Measurements from ENCODE around the gene FOSL2.

DNA sequence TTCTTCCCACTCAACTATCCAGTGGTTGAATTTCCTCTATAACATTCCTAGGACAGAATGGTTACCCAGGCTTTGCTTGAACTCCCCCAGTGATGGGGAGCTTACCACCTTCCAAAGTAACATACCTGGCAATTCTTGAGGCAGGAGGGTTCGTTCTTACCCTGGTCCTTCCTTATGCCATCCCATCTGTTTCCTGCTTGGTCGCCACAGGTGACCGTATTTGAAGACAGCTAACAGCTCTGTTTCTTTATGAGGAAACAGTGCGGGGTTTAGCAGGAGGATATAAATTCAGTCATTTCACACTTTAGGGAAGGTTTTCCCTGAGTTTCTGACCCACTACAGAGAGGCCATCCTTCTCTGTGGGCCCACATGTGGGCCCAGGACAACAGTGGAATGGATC is 42.6 kb downstream of the FOSL2 start:
- TF ChIP-seq CTCF (tag by site-specific recombination; IDR thresholded peaks at IDR 0.05) (no peak), ZEB2 (tag by site-specific recombination; IDR thresholded peaks at IDR 0.05) (no peak), PRDM10 (tag by site-specific recombination; IDR thresholded peaks at IDR 0.05) (no peak), ZNF501 (tag by site-specific recombination; IDR thresholded peaks at IDR 0.05) (no peak), ZBTB17 (tag by site-specific recombination; IDR thresholded peaks at IDR 0.05) (no peak), ZNF544 (tag by site-specific recombination; IDR thresholded peaks at IDR 0.05) (no peak), ZBTB8A (tag by site-specific recombination; IDR thresholded peaks at IDR 0.05) (no peak), ZNF580 (tag by site-specific recombination; IDR thresholded peaks at IDR 0.05) (no peak), ZFP3 (tag by site-specific recombination; IDR thresholded peaks at IDR 0.05; ENCODE audit: low read depth) (no peak)
- TF ChIP-seq, protein P1, sequence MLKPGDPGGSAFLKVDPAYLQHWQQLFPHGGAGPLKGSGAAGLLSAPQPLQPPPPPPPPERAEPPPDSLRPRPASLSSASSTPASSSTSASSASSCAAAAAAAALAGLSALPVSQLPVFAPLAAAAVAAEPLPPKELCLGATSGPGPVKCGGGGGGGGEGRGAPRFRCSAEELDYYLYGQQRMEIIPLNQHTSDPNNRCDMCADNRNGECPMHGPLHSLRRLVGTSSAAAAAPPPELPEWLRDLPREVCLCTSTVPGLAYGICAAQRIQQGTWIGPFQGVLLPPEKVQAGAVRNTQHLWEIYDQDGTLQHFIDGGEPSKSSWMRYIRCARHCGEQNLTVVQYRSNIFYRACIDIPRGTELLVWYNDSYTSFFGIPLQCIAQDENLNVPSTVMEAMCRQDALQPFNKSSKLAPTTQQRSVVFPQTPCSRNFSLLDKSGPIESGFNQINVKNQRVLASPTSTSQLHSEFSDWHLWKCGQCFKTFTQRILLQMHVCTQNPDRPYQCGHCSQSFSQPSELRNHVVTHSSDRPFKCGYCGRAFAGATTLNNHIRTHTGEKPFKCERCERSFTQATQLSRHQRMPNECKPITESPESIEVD (tag by site-specific recombination; IDR thresholded peaks at IDR 0.05), result no peak
- TF ChIP-seq, protein P2, sequence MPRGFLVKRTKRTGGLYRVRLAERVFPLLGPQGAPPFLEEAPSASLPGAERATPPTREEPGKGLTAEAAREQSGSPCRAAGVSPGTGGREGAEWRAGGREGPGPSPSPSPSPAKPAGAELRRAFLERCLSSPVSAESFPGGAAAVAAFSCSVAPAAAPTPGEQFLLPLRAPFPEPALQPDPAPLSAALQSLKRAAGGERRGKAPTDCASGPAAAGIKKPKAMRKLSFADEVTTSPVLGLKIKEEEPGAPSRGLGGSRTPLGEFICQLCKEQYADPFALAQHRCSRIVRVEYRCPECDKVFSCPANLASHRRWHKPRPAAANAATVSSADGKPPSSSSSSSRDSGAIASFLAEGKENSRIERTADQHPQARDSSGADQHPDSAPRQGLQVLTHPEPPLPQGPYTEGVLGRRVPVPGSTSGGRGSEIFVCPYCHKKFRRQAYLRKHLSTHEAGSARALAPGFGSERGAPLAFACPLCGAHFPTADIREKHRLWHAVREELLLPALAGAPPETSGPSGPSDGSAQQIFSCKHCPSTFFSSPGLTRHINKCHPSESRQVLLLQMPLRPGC (tag by site-specific recombination; IDR thresholded peaks at IDR 0.05), result no peak
- TF ChIP-seq, protein P3, sequence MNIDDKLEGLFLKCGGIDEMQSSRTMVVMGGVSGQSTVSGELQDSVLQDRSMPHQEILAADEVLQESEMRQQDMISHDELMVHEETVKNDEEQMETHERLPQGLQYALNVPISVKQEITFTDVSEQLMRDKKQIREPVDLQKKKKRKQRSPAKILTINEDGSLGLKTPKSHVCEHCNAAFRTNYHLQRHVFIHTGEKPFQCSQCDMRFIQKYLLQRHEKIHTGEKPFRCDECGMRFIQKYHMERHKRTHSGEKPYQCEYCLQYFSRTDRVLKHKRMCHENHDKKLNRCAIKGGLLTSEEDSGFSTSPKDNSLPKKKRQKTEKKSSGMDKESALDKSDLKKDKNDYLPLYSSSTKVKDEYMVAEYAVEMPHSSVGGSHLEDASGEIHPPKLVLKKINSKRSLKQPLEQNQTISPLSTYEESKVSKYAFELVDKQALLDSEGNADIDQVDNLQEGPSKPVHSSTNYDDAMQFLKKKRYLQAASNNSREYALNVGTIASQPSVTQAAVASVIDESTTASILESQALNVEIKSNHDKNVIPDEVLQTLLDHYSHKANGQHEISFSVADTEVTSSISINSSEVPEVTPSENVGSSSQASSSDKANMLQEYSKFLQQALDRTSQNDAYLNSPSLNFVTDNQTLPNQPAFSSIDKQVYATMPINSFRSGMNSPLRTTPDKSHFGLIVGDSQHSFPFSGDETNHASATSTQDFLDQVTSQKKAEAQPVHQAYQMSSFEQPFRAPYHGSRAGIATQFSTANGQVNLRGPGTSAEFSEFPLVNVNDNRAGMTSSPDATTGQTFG (tag by site-specific recombination; IDR thresholded peaks at IDR 0.05; ENCODE audit: borderline replicate concordance), result no peak
- TF ChIP-seq, protein P4, sequence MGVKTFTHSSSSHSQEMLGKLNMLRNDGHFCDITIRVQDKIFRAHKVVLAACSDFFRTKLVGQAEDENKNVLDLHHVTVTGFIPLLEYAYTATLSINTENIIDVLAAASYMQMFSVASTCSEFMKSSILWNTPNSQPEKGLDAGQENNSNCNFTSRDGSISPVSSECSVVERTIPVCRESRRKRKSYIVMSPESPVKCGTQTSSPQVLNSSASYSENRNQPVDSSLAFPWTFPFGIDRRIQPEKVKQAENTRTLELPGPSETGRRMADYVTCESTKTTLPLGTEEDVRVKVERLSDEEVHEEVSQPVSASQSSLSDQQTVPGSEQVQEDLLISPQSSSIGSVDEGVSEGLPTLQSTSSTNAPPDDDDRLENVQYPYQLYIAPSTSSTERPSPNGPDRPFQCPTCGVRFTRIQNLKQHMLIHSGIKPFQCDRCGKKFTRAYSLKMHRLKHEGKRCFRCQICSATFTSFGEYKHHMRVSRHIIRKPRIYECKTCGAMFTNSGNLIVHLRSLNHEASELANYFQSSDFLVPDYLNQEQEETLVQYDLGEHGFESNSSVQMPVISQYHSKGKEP (tag by site-specific recombination; IDR thresholded peaks at IDR 0.05), result no peak

All from HEK293 (cell line).